SU-DHL-6 (cell line): Measurements from ENCODE around the gene LOXL4.

Experiments used
- H2AFZ ChIP-seq: fragments of 200-600 bp; sonication (generic); 2 replicates; pipeline ENCODE4 v1.6.1; 2014; ENCODE audit warnings: low read depth, mild to moderate bottlenecking, moderate library complexity, mixed read lengths, antibody characterized with exemption, low read length; ENCODE audit not compliant: severe bottlenecking
- H3F3A ChIP-seq: fragments of 200-600 bp; shearing (Covaris generic); 2 replicates; pipeline ENCODE4 v1.6.0; 2016; ENCODE audit warnings: antibody characterized with exemption, mild to moderate bottlenecking; ENCODE audit not compliant: insufficient read depth
- H3K27ac ChIP-seq: fragments of 200-600 bp; sonication (generic); 2 replicates; pipeline ENCODE4 v1.5.1; 2016; ENCODE audit warnings: low read depth, mild to moderate bottlenecking, low read length, moderate library complexity, mixed read lengths
- H3K27me3 ChIP-seq: fragments of 200-600 bp; sonication (generic), shearing (Covaris generic); 2 replicates; pipeline ENCODE4 v1.6.0; 2014; ENCODE audit warnings: mild to moderate bottlenecking, low read length
- H3K36me3 ChIP-seq: fragments of 200-600 bp; sonication (generic); 2 replicates; pipeline ENCODE4 v1.6.1; 2014; ENCODE audit warnings: mild to moderate bottlenecking, low read length, mixed read lengths
- H3K4me2 ChIP-seq: fragments of 300-600, 200-600 bp; shearing (Covaris generic), sonication (generic); 2 replicates; pipeline ENCODE4 v1.6.0; 2014; ENCODE audit warnings: low read length, low read depth, mild to moderate bottlenecking; ENCODE audit not compliant: poor library complexity, severe bottlenecking
- H3K4me3 ChIP-seq: fragments of 200-600 bp; sonication (generic); 2 replicates; pipeline ENCODE4 v1.5.1; 2014; ENCODE audit warnings: antibody characterized with exemption, low read length, mild to moderate bottlenecking, mixed read lengths; ENCODE audit not compliant: insufficient read depth, poor library complexity, severe bottlenecking
- H3K79me2 ChIP-seq: fragments of 200-600 bp; sonication (generic); 2 replicates; pipeline ENCODE4 v1.6.1; 2014; ENCODE audit warnings: mild to moderate bottlenecking, low read length, moderate library complexity; ENCODE audit not compliant: insufficient read depth
- H3K9ac ChIP-seq: fragments of 200-600 bp; sonication (generic); 2 replicates; pipeline ENCODE4 v1.7.0; 2014; ENCODE audit warnings: mild to moderate bottlenecking, low read length
- H3K9me2 ChIP-seq: fragments of 200-600 bp; sonication (generic); replicated peaks from 2 replicates; pipeline ENCODE4 v1.6.1; 2014; ENCODE audit warnings: low read length; ENCODE audit not compliant: insufficient read depth
- H3K9me3 ChIP-seq: fragments of 200-600 bp; sonication (generic); 2 replicates; pipeline ENCODE4 v1.6.1; 2014; ENCODE audit warnings: low read length, mixed read lengths; ENCODE audit not compliant: insufficient read depth
- H4K20me1 ChIP-seq: fragments of 200-600 bp; sonication (generic); 2 replicates; pipeline ENCODE4 v1.6.1; 2014; ENCODE audit warnings: low read depth, mild to moderate bottlenecking, antibody characterized with exemption, low read length, moderate library complexity, mixed read lengths
- CTCF ChIP-seq: fragments of 200-600 bp; sonication (generic); IDR thresholded peaks from one replicate; pipeline ENCODE4 v1.5.1; 2017; ENCODE audit warnings: antibody characterized with exemption, mild to moderate bottlenecking, low read length, moderate library complexity; ENCODE audit not compliant: insufficient read depth, poor library complexity, severe bottlenecking
- EZH2phosphoT487 ChIP-seq: fragments of 200-600 bp; sonication (generic), shearing (Covaris generic); conservative IDR thresholded peaks from 2 replicates; pipeline ENCODE4 v1.6.1; 2018; ENCODE audit warnings: mild to moderate bottlenecking, antibody characterized with exemption, low read length, moderate library complexity, mixed read lengths

The LOXL4 gene

DNA sequence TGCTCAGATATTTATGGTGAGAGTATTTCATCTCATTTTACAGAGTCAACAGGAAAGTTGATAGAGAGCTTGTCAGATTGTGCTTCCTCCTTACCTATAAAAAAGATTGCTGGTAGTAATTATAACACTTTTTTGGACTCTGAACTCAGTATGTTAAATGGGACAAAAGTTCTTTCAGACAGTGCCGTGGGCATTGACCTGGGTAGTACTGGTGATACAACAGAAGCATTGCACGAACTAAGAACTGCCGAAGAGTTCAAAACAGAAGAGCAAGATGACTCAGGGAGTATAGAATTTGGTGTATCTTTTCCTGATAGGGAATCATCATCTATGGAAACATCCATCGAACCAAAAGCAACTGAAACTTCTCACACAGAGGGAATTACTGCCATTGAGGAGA, 58.6 kb downstream of the LOXL4 start:
- no peak overlapping the region for H2AFZ ChIP-seq
- 0 out of 2 replicates have a peak, but pooled peaks cover 3% of the 10 kb centered on the region for H3F3A ChIP-seq
- H3K27me3 ChIP-seq, result no peaks in the 10 kb centered on the region
- no peaks in the 10 kb centered on the region for H3K9me2 ChIP-seq
- no peak overlapping the region for H3K9ac ChIP-seq
- H3K36me3 ChIP-seq, result peaks cover 20% of the 10 kb centered on the region
- H3K4me3 ChIP-seq, result no peak overlapping the region
- no peak overlapping the region for H3K27ac ChIP-seq
- no peaks in the 10 kb centered on the region for H4K20me1 ChIP-seq
- H3K4me2 ChIP-seq, result no peak overlapping the region
- no peaks in the 10 kb centered on the region for H3K9me3 ChIP-seq
- peaks cover 51% of the 10 kb centered on the region for H3K79me2 ChIP-seq
- TF ChIP-seq CTCF (no peak), EZH2phosphoT487 (no peak)

DNA sequence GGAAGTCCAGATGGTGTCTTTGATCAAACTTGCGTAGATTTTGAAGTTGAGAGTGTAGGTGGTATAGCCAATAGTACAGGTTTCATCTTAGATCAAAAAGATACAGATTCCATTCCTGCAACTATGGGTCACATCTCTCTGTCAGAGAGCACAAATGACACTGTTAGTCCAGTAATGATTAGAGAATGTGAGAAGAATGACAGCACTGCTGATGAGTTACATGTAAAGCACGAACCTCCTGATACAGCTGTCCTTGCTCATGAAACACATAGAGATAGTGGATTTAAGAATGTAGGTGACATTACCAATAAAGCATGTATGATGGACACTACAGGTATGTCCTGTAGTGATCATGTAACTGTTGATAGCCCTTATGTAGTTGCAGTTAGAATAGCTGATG, 59.1 kb downstream of the LOXL4 start:
- TF ChIP-seq EZH2phosphoT487 (no peak), CTCF (no peak)
- H3K4me3 ChIP-seq, result no peak overlapping the region

GRCh38 chr10:98205351-98205750, 62.6 kb downstream of the LOXL4 start:
- Histone ChIP-seq H3K9me3 (no peaks in the 10 kb centered on the region), H3F3A (0 out of 2 replicates have a peak, but pooled peaks cover 3% of the 10 kb centered on the region), H2AFZ (no peak overlapping the region), H3K27me3 (no peaks in the 10 kb centered on the region), H3K9me2 (no peaks in the 10 kb centered on the region), H3K4me2 (no peak overlapping the region), H3K4me3 (no peak overlapping the region), H3K36me3 (peaks cover 13% of the 10 kb centered on the region), H3K27ac (no peak overlapping the region), H3K9ac (no peak overlapping the region), H4K20me1 (no peaks in the 10 kb centered on the region), H3K79me2 (peaks cover 48% of the 10 kb centered on the region)
- TF ChIP-seq CTCF, result no peak
- TF ChIP-seq EZH2phosphoT487, result no peak

More for the DNA sequence above, 59.1 kb downstream of the LOXL4 start:
- H4K20me1 ChIP-seq, result no peaks in the 10 kb centered on the region
- H3K4me2 ChIP-seq, result no peak overlapping the region
- peaks cover 50% of the 10 kb centered on the region for H3K79me2 ChIP-seq
- H2AFZ ChIP-seq, result no peak overlapping the region
- no peaks in the 10 kb centered on the region for H3K9me3 ChIP-seq
- H3K27ac ChIP-seq, result no peak overlapping the region
- peaks cover 20% of the 10 kb centered on the region for H3K36me3 ChIP-seq
- H3F3A ChIP-seq, result 0 out of 2 replicates have a peak, but pooled peaks cover 3% of the 10 kb centered on the region
- no peaks in the 10 kb centered on the region for H3K9me2 ChIP-seq
- H3K9ac ChIP-seq, result no peak overlapping the region
- H3K27me3 ChIP-seq, result no peaks in the 10 kb centered on the region

DNA sequence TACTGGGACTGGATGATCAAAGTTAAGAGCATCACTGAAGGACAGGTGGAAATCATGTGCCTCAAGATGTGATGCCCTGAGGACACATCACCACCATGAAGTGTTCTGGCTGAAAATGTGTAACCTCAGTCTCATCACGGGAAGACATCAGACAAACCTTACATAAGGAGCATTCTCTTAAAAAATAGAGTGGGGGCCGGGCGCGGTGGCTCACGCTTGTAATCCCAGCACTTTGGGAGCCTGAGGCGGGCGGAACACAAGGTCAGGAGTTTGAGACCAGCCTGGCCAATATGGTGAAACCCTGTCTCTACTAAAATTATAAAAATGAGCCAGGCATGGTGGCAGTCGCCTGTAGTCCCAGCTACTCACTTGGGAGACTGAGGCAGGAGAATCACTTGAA, 65.6 kb downstream of the LOXL4 start:
- Histone ChIP-seq H3K79me2 (peaks cover 64% of the 10 kb centered on the region), H3K9me3 (no peaks in the 10 kb centered on the region), H3K27ac (no peak overlapping the region), H3K9ac (no peak overlapping the region), H3K9me2 (no peaks in the 10 kb centered on the region), H2AFZ (no peak overlapping the region), H3K4me3 (no peak overlapping the region), H3K36me3 (no peaks in the 10 kb centered on the region), H4K20me1 (no peaks in the 10 kb centered on the region; the same call in 1 of the 2 replicates), H3K27me3 (no peaks in the 10 kb centered on the region), H3F3A (0 out of 2 replicates have a peak, but pooled peaks cover 3% of the 10 kb centered on the region), H3K4me2 (no peak overlapping the region)
- no peak for TF ChIP-seq EZH2phosphoT487
- TF ChIP-seq CTCF, result no peak
